Hematopoietic multipotent progenitor cell (in vitro differentiated cells): ENCODE results near the gene LCAT. TPM values are rescaled to one million over a fixed set of nuclear protein-coding genes. Genes with fewer than 3 reads are reported as not detected.
"Not testable (repeated sequence)": the region's sequence is repeated elsewhere in the genome, so short reads cannot be mapped to it uniquely, and the experiment has no call there.

Experiments used
- DNase-seq, 3 donors: peaks; one replicate each; pipeline ENCODE4 v3.0.0-alpha.2; 2011 to 2015; ENCODE audit warnings: low read depth in 2 of 3, low spot score in 2 of 3
- total RNA-seq: library from RNA; depleted of rRNA; stranded (reverse); fragments of >200 nt; gene quantifications from one replicate; pipeline ENCODE4 v1.2.3, GENCODE V29; 2012

Gene LCAT, protein sequence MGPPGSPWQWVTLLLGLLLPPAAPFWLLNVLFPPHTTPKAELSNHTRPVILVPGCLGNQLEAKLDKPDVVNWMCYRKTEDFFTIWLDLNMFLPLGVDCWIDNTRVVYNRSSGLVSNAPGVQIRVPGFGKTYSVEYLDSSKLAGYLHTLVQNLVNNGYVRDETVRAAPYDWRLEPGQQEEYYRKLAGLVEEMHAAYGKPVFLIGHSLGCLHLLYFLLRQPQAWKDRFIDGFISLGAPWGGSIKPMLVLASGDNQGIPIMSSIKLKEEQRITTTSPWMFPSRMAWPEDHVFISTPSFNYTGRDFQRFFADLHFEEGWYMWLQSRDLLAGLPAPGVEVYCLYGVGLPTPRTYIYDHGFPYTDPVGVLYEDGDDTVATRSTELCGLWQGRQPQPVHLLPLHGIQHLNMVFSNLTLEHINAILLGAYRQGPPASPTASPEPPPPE
- total RNA-seq = 3.5 TPM

GRCh38 chr16:67943619-67944504 lies at the start of gene LCAT:
Gene LCAT, minus strand, starts transcription at chr16:67944120. Its CDS starts 19 bp downstream, at chr16:67944101.
- DNase-seq = no peak

DNA sequence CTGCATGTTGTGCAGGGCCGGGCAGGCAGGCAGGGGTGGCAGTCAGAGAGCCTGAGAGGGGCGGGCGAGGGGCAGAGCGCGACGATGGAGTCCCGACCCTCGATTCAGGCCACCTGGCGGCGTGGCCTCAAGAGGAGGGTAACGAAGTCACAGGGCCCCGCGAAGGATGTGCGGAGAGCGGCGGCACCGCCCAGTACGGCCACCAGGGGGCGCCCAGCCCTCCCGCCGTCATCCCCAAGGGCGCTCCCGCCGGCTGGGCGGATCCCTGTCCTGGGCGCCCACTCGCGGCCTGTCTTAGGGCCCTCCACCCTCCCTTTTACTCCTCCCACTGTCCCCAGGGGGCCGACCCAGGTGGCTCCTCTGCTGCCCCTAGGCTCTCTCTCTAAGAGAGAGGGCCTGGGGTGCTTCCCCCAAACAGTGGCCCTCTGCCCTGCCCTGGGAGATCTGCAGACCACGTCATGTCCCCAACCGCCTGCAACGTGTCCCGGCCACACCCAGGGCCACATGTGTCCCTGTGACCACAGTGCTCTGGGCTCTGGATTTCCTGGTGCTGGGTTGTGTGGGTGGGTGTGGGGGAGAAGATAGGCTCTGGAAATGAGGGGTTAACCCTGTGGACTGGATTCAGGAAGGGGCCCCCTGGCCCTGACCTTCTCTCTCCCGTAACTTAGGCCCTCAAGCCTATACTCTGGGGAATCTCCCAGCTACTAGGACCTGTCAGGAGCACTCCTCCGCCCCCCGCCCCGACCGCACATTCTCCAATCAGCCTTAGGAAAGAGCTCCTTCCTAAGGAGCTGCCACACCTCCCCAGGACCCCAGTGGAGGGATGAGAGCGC lies 49.5 kb upstream of the LCAT start:
- DNase-seq = peak; percentile 74 to 88 (median 85)

- DNase-seq = no peak
These were observed 48.8 kb upstream of the LCAT start for GRCh38 chr16:67992661-67993206.

GRCh38 chr16:67990018-67990386 lies 46.1 kb upstream of the LCAT start:
- no peak for DNase-seq

DNA sequence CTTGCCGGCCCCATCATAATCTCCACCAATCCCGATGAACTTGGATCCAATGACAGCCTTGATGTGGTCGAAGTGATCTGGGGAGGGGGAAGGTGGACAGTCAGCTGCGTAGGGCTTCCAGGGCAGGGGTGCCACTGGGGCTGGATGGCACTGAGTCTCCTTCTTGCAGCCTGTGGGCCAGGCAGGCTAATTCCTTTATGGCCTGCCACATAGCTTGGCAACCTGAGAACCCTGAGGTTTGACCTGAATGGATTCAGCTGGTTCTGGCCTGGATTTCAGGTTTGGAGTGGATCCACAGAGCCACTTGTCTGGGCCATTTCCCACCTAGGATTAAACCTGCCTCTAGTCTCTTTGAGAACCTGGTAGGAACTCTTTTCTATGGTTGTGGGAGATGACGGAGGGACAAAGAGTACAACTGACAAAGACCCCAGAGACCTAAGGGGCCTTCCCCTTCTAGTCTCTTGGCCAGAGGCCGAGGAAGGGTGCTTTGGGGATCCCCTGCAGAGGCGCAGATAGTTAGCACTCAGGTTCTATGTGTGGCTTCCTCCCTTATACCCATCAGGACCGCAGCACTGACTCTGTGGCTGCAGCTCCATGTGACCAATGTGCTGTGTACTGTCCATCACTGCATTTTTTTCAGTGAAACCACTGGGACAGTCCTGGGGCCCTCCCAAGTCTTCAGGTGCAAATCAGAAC lies 45.5 kb upstream of the LCAT start:
- no peak for DNase-seq

DNA sequence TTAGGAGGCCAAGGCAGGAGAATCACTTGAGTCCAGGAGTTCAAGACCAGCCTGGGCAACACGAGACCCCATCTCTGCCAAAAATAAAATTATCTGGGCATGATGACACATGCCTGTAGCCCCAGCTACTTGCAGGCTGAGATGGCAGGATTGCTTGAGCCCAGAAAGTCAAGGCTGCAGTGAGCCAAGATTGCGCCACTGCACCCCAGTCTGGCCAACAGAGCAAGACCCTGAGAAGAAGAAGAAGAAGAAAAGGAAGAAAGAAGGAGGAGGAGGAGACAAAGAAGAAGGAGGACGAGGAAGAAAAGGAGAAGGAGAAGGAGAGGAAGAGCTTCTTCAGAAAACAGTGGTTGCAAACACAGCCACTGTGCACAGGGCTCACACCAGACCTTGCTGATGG lies 44.8 kb upstream of the LCAT start:
- no peak for DNase-seq

DNA sequence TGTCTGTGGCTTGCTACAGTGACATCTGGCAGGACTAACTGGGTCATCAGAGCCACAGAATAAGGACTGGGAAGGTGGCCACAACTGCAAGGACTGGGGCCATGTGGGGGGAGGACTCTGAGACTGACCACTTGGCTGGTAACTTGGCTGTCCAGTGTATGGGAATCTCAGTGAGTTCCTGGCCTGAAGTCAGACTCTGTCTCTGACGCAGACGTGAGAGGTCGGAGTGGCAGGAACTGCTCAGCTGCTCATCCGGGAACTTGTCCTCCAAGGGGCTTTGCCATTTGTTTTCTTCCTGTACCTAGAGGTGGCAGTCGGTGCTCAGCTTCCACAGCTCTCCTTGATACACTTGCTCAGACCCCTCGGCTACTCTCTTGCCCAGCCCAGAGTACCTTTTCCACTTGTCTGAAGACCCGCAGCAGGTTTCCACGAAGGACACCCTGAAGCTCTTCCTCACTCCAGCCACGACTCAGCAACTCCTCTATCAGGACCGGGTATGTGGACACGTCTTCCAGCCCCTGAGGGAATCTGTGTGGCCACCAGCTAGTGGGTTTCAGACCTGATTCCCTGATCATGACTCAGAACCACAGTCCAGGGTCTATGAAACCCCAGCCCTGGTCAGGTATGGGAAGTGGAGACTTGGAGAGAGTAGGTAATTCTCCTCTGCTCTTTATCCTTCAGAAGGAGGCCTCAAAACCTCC lies 43.7 kb upstream of the LCAT start:
- no peak for DNase-seq

- no peak for DNase-seq
These were observed 43.0 kb upstream of the LCAT start for GRCh38 chr16:67986949-67987348.

- DNase-seq = no peak
These were observed 38.2 kb upstream of the LCAT start for GRCh38 chr16:67982011-67982696.

DNA sequence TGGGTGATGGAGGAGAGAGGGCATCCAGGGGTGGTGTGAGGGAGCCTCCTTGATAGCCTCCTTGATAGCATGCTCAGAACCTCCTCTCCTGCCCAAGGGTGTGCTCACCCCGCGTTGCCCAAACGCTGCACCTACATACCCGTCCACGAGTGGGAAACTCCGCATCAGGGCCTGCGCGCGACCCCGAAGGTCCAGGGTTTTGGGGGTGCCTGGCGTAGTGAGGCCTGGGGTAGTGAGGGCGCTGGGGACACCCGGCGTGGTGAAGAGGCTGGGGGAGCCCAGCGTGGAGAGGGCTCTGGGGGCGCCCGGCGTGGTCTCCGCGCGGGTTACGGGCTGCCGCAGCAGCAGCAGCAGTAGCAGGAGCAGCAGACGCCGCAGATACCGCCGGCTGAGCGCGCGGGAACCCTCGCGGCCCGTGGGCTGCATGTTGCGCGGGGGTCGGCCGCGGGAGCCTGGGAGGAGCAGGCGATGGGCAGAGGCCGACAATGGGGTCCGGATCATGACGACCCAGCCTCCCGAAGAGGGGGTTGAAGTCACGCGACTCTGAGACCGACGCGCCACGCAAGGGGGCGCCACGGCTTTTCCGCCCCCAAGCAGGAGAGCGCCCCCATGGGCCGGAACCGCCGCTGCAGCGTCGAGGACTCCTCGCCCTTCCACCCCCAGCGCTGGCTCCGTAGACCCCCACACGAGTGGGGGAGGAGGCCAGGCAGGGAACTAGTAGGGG lies 36.2 kb upstream of the LCAT start, which contains the start of gene DPEP3:
TSS of gene DPEP3 (minus strand) at position 545 of the 724 bp plus-strand sequence. CDS start at position 426, 119 bp downstream.
- peak in 2 of 3 donors; percentile 49 to 53 for DNase-seq

DNA sequence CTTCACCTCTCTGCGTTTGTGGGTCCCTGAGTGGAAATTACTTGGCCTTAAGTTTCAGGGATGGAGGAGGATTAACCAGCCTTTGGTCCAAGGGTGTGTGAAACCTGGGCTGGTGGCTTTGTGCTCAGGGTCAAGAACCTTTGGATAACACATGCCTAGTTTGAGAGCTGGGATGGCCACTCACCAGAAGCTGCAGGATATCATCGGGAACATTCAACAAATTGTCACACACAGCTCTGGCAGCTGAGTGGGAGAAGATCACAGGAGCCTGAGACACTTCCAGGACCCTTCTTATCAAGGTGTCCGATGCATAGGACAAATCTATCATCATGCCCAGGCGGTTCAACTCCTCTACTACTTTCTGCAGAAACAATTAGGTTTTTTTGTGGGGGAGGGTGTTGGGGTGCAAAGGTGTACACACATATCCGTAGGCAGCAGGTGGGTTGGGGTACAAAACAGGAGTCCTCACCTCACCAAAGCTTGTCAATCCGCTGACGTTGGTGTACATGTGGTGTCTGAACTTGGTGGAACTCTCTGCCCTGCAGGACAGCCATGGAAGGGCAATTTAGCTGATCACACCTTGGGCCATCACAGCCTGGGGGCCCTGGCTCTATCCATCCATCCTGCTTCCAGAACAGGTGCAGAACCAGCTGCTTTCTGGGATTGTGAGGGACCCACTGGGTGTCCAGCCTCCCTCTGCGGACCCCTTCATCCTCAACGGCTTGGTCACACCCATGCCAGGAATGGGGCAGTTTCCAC lies 33.7 kb upstream of the LCAT start:
- DNase-seq = no peak

GRCh38 chr16:67977005-67977404 lies 33.1 kb upstream of the LCAT start:
- DNase-seq = no peak

DNA sequence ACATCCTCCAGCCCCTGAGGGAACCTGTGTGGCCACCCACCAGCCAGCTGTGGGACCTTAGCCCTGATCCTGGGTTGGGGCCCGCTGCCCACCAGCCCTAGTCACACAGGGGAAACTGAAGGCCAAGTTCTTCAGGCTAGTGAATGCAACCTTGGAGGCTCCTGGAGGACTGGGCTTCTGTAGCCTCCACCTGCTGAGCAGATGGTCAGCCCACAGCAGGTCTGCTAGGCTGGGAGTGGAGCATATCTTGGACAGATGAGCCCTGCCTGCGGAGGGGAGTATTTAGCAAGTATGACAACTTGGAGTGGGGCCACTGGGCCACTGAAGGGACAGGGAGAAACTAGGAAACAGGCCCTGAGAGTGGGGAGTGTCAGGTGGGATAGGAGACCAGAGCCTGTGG lies 32.3 kb upstream of the LCAT start:
- no peak for DNase-seq

DNA sequence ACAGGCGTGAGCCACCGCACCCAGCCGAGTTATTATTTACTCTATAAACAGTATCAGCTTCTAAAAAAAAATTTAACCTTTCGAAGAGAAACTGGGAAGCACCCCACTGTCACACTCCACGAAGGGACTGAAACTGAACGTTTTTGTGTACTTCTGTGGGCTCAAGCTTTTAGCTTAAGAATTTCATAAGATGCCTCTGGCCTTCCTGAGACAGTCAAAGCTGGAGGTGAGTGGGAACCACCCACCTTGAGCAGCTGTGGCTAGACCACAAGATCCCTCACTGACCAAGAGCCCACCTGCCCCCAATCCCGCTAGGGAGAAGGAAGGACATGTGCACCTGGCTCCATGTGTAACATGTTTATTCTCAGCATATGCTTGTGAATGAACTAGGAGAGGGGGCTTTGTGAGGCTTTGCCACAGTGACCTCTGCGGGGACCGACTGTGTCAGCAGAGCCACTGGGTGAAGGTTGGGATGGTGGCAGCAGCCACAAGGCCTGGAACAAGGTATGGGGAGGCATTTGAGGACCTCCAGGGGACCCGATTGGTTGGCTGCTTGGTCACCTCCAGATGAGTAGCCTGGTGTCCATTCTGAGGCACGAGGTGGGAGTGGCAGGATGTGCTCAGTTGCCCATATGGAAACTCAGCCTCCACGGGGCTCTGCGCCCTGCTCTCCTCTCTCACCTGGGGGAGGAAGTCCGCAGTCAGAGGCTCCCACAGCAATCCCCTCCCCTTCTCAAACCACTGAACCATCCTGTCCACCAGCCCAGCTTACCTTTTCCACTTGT lies 31.6 kb upstream of the LCAT start:
- DNase-seq = no peak

- not testable (repeated sequence) for DNase-seq
These were observed 28.4 kb upstream of the LCAT start for GRCh38 chr16:67972285-67972684.

DNA sequence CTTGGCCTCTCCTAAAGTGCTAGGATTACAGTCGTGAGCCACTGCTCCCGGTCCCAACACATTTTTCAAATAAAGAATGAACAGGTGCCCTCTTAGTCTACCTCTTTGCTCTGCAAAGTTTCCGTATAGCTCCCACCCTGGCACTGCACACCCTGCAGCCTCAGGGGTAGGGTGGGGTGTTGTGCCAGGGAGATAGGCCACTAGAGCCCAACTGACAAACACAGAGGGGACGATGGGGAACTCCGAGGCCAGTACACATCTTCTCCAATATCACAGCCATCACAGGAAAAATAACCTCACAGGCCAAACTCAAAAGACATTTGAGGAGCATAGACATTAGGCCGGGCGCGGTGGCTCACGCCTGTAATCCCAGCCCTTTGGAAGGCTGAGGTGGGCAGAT lies 27.2 kb upstream of the LCAT start:
- DNase-seq = no peak
